GM19328 (cell line): ENCODE measurements around the gene C22orf39.
A peak's percentile ranks its signal among the peaks of the same experiment; 100 is the strongest.
"Not testable (repeated sequence)": the region's sequence is repeated elsewhere in the genome, so short reads cannot be mapped to it uniquely, and the experiment has no call there.

Experiments used
- ATAC-seq: cut with Tn5 transposase; IDR thresholded peaks from one replicate; pipeline ENCODE4 v1.9.1; 2021; ENCODE audit warnings: mild to moderate bottlenecking, moderate library complexity; ENCODE audit not compliant: unreplicated experiment

Gene C22orf39

DNA sequence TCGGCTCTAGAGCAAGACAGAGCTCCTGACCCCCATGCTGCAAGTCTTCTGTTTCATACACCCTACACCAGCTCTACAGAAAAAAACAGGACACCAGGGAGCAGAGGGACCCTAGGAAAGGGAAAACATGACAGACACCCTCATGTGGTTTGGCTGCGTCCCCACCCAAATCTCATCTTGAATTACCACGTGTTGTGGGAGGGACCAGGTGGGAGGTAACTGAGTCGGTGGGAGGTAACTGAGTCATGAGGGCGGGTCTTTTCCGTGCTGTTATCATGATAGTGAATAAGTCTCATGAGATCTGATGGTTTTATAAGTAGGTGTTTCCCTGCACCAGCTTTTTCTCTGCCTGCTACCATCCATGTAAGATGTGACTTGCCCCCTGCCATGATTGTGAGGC is 6.6 kb upstream of the C22orf39 start:
- ATAC-seq = no peak

DNA sequence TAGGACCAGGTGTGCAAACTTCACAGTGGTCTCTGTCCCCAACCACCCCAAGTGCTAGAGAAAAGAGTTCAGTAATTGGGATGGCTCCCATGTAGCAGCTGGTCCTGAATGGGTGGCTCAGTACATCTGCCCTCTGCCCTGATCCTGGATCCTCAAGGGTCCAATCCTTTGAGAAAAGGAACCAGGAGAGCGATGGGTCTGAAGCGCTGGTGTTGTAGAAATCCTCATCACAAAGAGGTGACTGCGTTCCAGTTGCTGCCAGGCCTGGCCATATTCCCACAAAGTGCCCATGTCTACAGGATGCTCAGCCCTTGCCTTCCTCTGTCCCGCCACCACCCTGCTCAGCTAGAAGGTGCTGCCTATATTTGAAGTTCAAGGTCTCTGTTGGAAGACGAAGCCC is 6.2 kb upstream of the C22orf39 start:
- ATAC-seq = no peak

- no peak for ATAC-seq
Observed at GRCh38 chr22:19451570-19451969, 4.1 kb upstream of the C22orf39 start.

GRCh38 chr22:19450363-19451175 is 3.1 kb upstream of the C22orf39 start:
- ATAC-seq = no peak

DNA sequence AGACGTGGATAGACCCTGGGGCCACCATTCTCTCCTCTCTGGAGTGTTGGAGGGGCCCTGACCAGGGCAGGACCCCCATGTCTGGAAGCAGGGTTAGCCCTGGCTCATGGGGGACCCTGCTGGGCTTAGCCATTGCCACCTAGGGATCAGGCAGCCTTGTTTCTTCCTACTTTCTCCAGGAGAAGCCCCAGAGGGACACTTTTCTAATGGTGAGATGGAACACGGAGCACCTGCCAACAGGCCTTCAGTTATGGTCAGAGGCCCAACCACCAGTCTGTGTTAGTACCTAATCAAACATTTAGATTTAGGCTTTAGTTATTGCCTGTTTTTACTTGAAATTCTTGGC is 1.9 kb upstream of the C22orf39 start:
- no peak for ATAC-seq

GRCh38 chr22:19448739-19449421 is 1.4 kb upstream of the C22orf39 start:
- ATAC-seq = no peak

GRCh38 chr22:19448076-19448607 is 631 bp upstream of the C22orf39 start:
- ATAC-seq = peak; percentile 12

DNA sequence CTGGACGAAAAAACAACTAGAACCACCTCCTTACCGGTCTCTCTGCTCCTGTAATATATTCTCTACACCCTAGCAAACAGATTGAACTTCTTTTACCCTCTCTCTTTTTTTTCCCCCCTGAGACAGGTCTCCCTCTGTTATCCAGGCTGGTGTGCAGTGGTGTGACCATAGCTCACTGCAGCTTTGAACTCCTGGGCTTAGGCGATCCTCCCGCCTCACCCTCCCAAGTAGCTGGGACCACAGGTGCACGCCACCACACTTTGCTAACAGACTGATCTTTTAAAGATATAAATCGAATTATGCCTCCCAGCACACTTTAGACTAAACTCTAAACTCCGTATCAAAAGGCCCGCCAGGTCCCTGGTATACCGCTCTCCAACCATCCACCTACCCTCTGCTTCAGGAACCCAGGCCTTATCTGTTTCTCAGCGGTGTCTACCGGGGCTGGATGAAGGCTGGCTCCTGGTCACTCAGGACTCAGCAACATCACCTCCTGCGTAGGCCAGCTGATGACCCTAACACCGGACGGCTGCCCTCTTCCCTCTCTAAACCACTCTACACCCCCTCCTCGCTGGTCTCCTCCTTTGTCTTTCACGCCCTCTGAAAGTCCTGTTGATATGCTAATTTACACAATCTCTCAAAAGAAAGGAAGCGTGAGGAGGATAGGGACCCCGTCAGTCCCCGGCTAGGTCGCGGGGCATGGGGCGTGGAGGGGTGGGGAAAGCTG is 745 bp downstream of the C22orf39 start:
- no peak for ATAC-seq

DNA sequence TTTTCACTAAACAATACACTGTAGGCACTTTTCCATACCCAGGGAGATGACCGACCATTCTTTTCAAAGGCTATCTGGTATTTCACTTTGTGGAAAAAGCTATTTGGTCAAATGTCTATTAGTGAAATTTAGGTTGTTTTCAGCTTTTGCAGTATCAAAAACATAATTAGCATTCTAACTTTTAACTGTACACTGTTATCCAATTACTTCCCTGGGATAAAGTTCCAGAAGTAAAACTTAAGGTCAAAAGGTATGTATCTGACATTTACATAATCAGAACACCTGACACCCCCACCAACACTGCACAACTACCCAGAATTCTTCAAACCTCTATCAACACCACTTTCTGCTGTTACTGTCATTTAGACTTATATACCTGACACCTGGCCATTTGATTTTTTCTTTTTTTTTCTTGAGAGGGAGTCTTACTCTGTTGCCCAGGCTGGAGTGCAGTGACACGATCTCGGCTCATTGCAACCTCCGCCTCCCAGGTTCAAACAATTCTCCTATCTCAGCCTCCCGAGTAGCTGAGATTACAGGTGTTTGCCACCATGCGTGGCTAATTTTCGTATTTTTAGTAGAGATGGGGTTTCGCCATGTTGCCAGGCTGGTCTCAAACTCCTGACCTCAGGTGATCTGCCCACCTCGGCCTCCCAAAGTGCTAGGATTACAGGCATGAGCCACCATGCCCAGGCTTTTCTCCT is 2.1 kb downstream of the C22orf39 start:
- not testable (repeated sequence) for ATAC-seq

- no peak for ATAC-seq
Observed at GRCh38 chr22:19443544-19444211, 3.8 kb downstream of the C22orf39 start.

DNA sequence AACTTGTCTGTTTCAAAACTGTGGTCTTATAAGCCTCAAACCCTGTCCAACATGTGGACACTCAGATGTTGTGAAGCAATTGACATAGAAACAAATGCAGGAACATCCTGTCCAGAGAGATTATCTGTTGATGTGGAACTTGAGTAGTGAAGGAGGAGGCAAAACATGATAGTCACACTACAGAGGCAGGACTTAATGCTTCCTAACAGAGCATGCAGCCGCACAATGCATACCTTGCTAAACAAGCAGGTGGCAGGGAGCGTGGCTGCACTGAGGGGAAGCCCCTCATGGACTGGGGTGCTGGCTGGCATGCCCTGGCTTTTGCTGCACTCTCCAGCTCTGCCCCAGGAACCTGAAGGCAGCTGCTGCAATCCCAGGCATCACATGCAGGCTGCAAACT is 5.3 kb downstream of the C22orf39 start:
- no peak for ATAC-seq

DNA sequence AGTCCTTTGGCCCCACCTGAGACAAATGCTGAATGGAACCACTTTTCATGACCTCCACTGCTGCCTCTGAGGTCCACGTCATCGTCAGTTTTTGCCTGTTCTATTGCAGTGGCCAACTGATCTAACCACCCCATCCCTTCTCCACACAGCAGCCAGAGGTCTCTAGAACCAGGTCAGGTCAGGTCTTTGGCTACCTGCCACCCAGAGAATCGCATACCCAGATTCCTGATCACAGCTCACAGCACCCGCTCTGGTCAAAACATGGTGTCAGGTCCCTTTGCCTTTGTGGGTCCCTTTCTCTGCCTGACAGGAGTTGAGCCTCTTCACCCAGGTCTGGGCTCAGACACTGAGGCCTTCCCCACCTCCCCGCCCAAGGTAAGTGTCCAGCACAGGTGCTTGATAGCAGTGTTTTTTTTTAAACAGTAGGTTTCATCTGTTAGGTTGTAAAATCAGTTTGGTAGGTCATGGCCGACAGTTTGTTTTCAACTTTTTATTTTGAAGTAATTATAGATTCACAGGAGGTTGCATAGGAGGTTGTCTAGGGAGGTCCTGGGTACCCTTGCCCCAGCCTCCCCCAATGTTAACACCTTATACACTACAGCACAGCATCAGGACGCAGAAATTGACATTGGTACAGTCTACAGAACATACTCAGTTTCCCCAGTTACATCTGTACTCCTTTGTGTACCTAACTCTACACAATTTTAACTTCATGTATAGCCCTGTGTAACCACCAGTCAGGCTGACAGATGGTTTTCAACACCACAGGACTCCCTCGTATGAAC is 6.9 kb downstream of the C22orf39 start:
- ATAC-seq = no peak

GRCh38 chr22:19438298-19438697 is 9.2 kb downstream of the C22orf39 start:
- no peak for ATAC-seq

DNA sequence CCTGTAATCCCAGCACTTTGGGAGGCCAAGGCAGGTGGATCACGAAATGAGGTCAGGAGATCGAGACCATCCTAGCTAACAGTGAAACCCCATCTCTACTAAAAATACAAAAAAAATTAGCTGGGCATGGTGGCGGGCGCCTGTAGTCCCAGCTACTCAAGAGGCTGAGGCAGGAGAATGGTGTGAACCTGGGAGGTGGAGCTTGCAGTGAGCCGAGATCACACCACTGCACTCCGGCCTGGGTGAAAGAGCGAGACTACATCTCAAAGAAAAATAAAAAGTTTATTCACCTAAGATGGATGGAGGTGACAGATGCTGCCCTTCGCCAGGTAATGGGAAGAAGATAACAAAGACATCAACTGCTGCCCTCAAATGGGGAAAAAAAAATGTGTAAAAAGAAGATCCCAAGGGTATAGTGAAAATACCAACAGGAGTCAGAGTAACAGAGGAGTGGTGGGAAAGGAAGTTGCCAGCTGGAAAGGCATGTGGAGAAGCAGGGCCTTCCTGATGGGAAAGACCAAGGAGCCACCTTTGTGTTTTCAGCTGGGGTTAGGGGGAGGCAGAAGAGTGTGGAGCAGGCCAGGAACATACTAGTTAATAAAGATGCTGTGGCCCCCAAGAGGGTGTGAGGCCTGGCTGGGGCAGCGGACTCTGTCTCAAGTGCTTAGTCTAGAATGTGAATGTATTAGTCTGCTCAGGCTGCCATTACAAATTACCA is 10.9 kb downstream of the C22orf39 start:
- not testable (repeated sequence) for ATAC-seq

DNA sequence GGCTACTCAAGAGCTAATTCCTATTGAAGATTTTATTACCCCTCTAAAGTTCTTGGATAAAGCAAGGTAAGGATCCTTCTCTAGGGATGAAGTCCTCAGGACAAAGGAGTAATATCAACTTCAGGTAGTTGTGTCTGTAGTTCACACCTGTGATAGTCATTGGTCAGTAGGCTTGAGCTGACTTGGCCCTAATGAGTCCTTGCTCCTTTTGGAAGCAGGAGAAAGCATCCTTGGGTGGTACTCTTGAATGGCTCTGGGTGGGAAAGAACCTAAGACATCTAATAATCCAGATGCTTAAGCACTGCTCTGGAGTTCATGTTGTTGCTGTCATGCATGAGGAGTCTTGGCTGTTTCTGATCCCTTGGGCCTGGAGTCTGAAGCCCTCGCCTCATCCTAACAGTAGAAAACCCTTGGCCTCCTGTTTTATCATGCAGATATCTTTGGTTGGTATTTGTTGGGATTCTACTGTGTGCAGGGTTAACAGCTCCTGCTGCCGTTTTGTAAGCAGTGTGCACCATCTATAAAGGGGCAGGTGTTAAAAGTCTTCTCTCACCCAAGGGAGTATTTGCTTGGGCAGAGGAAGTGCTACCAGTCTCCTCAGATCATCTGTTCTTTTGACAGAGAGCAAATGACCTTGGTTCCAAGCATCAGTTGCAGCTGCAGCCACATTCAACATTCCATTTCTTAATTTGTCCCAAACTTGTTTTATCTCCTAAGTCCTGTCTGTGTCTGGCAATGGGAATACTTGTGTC is 12.5 kb downstream of the C22orf39 start:
- no peak for ATAC-seq

- ATAC-seq = no peak
Observed at GRCh38 chr22:19434401-19434800, 13.1 kb downstream of the C22orf39 start.

DNA sequence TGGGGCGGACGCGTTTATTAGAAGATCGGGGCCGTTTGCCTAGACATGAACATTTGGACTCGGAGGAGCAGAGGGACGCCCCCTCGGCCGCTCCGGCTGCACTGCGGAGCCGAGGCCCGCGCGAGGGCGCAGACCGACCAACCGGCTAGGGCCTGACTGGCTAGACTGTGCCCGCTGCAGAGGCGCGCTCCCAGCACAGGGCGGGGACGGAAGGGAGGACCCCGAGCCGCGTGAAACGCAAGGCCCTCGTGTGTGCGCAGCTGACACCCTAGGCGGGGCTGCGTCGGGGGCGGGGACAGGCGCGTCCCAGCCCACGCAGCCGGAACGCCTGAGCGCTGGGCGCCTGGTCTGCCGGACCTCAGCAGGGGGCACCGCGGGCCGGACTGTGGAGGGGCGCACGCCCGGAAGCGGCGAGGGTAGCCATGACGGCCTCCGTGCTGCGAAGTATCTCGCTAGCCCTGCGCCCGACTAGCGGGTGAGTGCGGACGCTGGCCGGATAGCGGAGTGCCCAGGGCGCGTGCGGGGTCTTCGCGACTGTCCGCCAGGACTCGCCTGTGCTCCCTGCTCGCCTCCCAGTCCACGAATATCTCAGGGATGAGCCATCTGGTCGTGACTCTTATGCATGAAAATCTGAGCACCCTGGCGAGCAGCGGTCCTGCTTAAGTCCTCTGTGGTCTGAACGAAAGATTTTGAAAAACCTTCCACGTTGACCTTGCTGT is 15.2 kb downstream of the C22orf39 start, which contains the start of gene MRPL40:
Gene MRPL40, plus strand, starts transcription at position 413 of the 719 bp plus-strand sequence. Its CDS starts 10 bp downstream, at position 423.
- ATAC-seq = peak; percentile 80
